Vagina (tissue), 2 donors: ENCODE measurements around the gene ATP4B. TPM values are rescaled to one million over a fixed set of nuclear protein-coding genes. Genes with fewer than 3 reads are reported as not detected.

Source experiments
- DNase-seq, 2 donors: peaks; one replicate each; pipeline ENCODE4 v3.0.0-alpha.2; 2017; ENCODE audit errors: extremely low spot score in 2 of 2
- H3K27ac ChIP-seq: fragments of 200-600 bp; sonication (generic); one replicate; pipeline ENCODE4 v1.5.1; 2019
- H3K27me3 ChIP-seq: fragments of 200-600 bp; sonication (generic); one replicate; pipeline ENCODE4 v1.5.1; 2019
- H3K36me3 ChIP-seq, 2 donors: fragments of 200-600 bp; sonication (generic); one replicate each; pipeline ENCODE4 v1.5.1; 2017 to 2019
- H3K4me1 ChIP-seq: fragments of 200-600 bp; sonication (generic); one replicate; pipeline ENCODE4 v1.5.1; 2019
- H3K4me3 ChIP-seq, 2 donors: fragments of 200-600 bp; sonication (generic); 1 replicate in 1 of 2; 2 replicates in 1 of 2; pipeline ENCODE4 v1.5.1; 2016 to 2019
- H3K9me3 ChIP-seq: fragments of 200-600 bp; sonication (generic); one replicate; pipeline ENCODE4 v1.5.1; 2019
- POLR2A ChIP-seq, 2 donors: fragments of 450-650 bp; IDR thresholded peaks; one replicate each; pipeline ENCODE4 v1.6.1; 2017; ENCODE audit warnings: antibody characterized with exemption in 2 of 2, mild to moderate bottlenecking in 2 of 2, moderate library complexity in 2 of 2
- POLR2AphosphoS5 ChIP-seq, 2 donors: sonication (generic); formaldehyde crosslinking; IDR thresholded peaks; one replicate each; pipeline ENCODE4 v1.9.0; 2017; ENCODE audit warnings: antibody characterized with exemption in 2 of 2, mild to moderate bottlenecking in 2 of 2, low read depth in 1 of 2; ENCODE audit not compliant: insufficient read depth in 1 of 2
- intact Hi-C: fragments of 100-400 bp; cut with DNase I; formaldehyde crosslinking; loops from one replicate; pipeline ENCODE4 v1.15.1; 2023
- total RNA-seq: library from RNA; depleted of rRNA; stranded (reverse); fragments of >200 nt; gene quantifications from one replicate; pipeline ENCODE4 v1.2.3, GENCODE V29; 2016
- TF ChIP-seq, protein P1 (sequence below), 3 experiments: fragments of 450-650 bp in 2 of 3; fragments of 200-600 bp in 1 of 3; sonication (generic) in 1 of 3; IDR thresholded peaks; one replicate each; pipeline ENCODE4 v1.5.1; 2017 to 2019; ENCODE audit warnings: antibody characterized with exemption in 3 of 3, mild to moderate bottlenecking in 2 of 3, moderate library complexity in 2 of 3

Gene ATP4B
- total RNA-seq = not detected

DNA sequence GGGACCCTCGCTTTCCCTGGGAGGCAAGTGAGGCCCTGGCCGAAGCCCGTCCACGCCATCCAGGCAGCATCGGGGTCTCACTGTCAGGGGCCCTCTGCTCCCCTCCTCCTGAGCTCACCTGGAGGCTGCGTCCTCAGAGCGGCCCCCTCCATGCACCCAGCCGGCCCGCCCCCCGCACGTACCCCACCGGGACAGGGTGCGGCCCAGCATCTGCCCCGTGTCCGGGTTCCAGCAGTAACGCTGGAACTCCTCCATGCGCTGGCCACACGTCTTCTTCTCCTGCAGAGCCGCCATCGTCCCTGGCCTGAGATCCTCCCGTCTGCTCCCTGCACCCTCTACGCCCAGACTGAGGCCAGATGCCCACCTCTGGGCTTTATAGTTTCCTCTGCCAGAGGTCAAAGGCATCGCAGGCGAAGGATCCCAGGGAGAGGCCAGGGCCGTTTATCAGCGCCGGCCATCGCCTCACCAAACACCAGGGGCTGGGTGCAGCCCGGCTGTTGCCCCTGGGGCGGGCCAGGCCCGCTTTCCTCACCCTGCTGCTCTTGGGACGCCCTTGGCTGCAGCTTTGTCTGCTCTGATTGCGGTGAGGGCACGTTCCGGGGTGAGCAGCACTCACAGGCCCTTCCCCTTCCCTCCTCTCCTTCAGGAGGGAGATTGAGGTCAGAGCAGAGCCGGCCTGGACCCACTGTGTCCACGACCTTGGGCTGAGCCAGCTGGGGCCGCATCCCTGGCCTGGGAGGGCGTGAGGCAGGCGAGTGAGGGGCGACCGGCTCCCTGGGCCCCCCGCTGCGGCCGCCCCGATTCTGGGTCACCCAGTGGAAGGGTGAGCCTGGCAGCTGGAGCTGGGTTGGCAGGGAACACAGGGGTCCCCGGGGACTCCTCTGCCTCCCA lies at the start of gene ATP4B:
TSS of gene ATP4B (minus strand) at position 348 of the 891 bp plus-strand sequence. CDS start at position 294, 54 bp downstream.
- no peaks in the 10 kb centered on the region for H3K36me3 ChIP-seq
- H3K27ac ChIP-seq = no peak within 1 kb of the TSS
- no peaks in the 10 kb centered on the region for H3K4me1 ChIP-seq
- H3K9me3 ChIP-seq = no peaks in the 10 kb centered on the region
- no peak for DNase-seq
- no peaks in the 10 kb centered on the region for H3K27me3 ChIP-seq
- no peak for TF ChIP-seq POLR2AphosphoS5 (IDR thresholded peaks at IDR 0.05; ENCODE audit: insufficient read depth in 1 of 2, low read depth in 1 of 2)
- TF ChIP-seq, protein P1, sequence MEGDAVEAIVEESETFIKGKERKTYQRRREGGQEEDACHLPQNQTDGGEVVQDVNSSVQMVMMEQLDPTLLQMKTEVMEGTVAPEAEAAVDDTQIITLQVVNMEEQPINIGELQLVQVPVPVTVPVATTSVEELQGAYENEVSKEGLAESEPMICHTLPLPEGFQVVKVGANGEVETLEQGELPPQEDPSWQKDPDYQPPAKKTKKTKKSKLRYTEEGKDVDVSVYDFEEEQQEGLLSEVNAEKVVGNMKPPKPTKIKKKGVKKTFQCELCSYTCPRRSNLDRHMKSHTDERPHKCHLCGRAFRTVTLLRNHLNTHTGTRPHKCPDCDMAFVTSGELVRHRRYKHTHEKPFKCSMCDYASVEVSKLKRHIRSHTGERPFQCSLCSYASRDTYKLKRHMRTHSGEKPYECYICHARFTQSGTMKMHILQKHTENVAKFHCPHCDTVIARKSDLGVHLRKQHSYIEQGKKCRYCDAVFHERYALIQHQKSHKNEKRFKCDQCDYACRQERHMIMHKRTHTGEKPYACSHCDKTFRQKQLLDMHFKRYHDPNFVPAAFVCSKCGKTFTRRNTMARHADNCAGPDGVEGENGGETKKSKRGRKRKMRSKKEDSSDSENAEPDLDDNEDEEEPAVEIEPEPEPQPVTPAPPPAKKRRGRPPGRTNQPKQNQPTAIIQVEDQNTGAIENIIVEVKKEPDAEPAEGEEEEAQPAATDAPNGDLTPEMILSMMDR (IDR thresholded peaks at IDR 0.05) = no peak
- no peak for TF ChIP-seq POLR2A (IDR thresholded peaks at IDR 0.05)
- intact Hi-C loops = no loop called here
- H3K4me3 ChIP-seq = no peak within 1 kb of the TSS

- TF ChIP-seq, protein P1 (IDR thresholded peaks at IDR 0.05) = no peak
- TF ChIP-seq POLR2A (IDR thresholded peaks at IDR 0.05) = no peak
- no peak for DNase-seq
- Histone ChIP-seq H3K4me3 (no peak overlapping the region), H3K27ac (no peak overlapping the region), H3K9me3 (no peaks in the 10 kb centered on the region), H3K4me1 (no peaks in the 10 kb centered on the region), H3K27me3 (no peaks in the 10 kb centered on the region), H3K36me3 (no peaks in the 10 kb centered on the region)
- intact Hi-C loops = no loop called here
Observed at GRCh38 chr13:113672002-113672651, 14.1 kb upstream of the ATP4B start.

DNA sequence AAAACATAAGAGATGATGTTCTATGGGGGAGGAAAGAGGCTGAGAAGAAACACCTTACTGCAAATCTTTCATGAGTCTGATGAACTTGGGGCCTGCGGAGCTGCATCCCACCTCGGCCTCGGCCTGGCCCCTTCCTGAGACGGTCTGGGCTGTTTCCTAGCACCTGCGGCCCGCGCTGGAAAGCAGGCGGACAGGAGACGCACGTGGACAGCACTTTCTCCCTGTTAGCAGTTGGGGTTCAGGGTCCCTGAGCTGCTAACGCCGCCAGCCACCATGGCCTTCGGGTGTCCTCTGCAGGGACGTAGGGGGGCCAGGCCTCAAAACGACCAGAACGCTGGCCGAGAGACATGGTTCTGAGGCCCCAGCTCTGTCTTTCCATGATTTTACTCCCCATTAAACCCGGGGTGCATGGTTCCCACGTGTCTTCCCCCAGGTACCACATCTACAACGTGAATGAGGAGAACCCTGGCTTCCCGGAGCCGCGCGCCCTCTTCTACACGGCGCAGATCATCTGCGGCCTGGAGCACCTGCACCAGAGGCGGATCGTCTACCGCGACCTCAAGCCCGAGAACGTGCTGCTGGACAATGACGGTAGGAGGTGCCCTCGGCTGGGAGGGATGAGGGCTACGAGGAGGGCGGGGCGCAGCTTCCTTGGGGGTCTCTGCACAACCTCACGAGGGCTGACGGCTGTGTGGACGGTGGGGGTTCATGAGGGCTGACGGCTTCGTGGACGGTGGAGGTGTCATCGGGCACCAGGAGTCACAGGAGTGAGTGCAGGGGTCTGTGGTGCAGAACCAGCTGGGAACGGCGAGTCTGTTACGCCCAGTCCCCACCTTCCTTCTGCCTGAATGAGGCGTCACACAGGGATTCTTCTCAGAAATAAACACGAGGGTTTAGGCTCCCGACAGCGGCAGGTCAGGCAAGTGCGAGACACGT lies 13.3 kb upstream of the ATP4B start:
- H3K4me3 ChIP-seq = no peak overlapping the region
- intact Hi-C loops = no loop called here
- no peaks in the 10 kb centered on the region for H3K4me1 ChIP-seq
- no peaks in the 10 kb centered on the region for H3K9me3 ChIP-seq
- DNase-seq = no peak
- no peaks in the 10 kb centered on the region for H3K36me3 ChIP-seq
- TF ChIP-seq POLR2AphosphoS5 (IDR thresholded peaks at IDR 0.05; ENCODE audit: insufficient read depth in 1 of 2, low read depth in 1 of 2) (no peak), POLR2A (IDR thresholded peaks at IDR 0.05) (no peak)
- TF ChIP-seq, protein P1 (IDR thresholded peaks at IDR 0.05) = no peak
- H3K27ac ChIP-seq = no peak overlapping the region
- no peaks in the 10 kb centered on the region for H3K27me3 ChIP-seq

GRCh38 chr13:113670541-113670940 lies 12.5 kb upstream of the ATP4B start:
- H3K4me1 ChIP-seq = no peaks in the 10 kb centered on the region
- H3K27me3 ChIP-seq = no peaks in the 10 kb centered on the region
- no peaks in the 10 kb centered on the region for H3K36me3 ChIP-seq
- no peaks in the 10 kb centered on the region for H3K9me3 ChIP-seq
- DNase-seq = no peak
- TF ChIP-seq POLR2AphosphoS5 (IDR thresholded peaks at IDR 0.05; ENCODE audit: insufficient read depth in 1 of 2, low read depth in 1 of 2) = no peak
- TF ChIP-seq, protein P1 (IDR thresholded peaks at IDR 0.05) = no peak
- no peak for TF ChIP-seq POLR2A (IDR thresholded peaks at IDR 0.05)
- intact Hi-C loops = no loop called here
- no peak overlapping the region for H3K4me3 ChIP-seq
- H3K27ac ChIP-seq = no peak overlapping the region
